Activated CD8-positive, alpha-beta memory T cell treated with anti-CD3 and anti-CD28 coated beads, Interleukin-2, amount 50 U/mL, for 24 hours (primary cell): ENCODE results near the gene GSN.

Experiments
- DNase-seq: peaks from one replicate; pipeline ENCODE4 v3.0.0-alpha.2; 2020; ENCODE audit errors: extremely low read depth

GSN gene

DNA sequence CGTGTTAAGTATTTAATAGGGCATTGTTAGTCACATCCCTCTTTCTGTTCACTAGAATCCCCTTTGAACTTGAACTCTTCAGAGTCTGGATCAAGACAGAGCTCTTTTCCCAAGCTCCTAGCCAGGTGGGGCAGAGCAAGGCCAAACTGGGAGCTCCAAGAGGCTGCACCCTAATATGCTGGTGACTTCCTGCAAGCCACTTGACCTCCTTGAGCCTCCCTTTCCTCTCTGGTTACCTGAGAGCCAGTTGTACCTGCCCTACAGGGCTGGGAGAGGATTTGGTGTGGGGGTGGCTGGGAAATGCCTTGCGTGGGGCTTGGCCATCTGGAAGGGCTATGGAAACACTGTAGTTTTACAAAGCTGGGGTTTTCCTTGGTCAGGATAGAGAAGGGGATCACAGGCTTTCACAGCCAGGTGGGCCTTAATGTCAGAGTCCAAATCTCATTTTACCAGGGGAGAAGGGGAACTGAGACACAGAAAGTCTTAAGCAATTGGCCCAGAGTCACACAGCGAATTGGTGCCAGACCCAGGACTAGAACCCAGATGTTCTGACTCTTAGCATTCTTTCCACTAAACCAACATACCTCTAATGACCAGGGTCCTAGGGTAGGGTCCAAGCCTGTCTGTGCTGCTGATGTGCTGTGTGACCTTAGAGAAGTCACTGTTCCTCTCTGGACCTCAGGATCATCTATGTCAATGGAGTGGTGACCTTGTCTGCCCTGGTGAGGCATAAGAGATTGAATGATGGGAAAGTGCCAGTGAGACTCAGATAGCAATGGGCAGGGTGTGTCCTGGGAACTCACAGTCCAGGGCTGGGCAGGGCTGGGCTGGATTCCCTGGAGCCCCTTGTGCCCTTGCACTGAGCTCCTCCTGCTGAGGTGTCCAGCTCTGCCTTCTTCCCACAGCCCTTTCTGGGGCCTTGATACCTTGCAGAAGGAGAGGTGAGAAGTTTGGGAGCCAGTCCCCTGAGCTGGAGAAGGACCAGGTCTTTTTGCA, 35.8 kb downstream of the GSN start:
- DNase-seq: no peak

DNA sequence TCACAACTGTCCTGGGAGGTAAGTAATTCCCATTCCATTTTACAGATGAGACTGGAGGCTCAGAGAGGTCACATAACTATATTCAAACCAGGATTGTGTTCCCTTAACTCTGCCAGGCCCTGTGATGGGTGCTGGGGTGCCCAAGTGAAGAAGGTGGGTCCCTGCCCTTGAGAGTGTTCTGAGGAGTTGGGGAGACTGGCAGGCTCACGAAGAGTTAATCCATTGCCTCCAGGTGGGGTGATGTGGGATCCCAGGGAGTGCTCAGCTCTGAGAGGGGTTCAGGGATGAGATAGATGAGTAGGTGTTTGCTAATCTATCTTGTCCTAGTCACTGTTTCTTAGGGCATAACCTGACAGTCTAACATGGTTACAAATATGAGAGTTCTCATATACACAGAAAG, 36.7 kb downstream of the GSN start:
- no peak for DNase-seq

DNA sequence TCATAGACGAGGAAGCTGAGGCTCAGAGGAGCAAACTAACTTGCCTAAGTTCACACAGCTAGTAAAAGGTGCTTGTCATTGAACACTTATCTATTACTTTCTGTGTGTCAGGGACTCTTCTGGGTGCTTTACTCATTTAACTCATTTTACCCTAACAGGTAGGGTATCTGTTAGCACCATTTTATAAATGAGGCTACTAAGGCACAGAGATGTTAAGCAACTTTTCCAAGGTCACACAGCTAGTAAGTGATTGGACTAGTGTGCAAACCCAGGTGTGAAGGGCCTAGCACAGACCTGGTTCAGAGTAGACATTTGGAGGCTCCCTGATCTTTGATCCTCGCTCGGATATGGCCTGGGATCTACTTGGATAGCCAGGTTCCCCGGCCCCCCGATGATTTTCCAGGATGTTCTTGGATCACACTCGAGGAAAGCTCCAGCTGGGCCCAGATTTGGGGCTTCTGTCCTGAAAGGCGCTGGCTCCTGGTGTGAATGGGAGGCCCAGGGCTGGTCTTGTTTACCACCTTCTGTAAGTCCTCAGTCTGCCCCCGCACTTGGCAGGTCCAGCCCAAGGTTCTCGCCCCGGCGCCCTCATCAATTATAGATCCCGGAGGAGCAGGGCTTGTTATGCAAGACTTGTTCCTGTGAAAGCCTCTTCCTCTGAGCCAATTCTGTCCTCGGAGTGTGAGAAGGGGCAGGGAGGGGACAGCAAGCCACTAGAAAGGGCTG, 37.5 kb downstream of the GSN start:
- no peak for DNase-seq

DNA sequence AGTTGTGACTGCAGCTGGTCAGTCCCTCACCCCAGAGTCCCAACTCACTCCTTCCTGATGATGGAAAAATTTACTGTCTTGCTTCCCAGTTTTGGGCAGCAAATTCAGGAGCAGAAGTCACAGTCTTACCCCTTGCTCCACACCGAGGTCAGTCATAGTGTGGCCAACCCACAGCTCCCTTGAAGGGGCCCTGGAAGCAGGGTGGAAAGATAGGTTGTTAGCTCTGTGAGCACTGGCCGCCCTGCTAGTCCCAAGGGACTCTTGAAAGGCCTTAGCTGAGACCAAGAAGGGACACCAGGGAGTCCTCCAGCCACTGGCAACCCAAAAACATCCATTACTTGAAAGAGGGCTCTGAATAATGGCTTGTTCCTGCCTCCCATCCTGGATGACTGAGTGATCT, 40.0 kb downstream of the GSN start:
- DNase-seq: no peak

DNA sequence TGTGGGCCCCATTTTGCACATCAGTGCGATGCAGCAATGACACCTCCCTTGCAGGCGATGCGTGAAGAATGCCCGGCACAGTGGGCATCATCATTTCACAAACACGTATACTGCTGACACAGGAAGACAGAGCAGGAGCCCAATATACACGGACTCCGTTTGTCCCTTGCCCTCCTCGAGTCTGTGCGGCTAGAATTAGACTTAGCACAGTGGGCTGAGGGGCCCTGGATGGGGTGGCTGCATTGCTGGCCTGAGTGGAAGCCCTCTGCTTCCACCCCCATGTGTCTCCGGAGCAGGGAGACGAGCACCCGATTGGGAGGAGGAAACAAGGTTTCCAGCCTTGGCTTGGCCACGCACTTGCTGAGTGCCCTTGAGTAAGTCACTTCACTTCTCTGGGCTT, 40.8 kb downstream of the GSN start:
- DNase-seq: no peak

DNA sequence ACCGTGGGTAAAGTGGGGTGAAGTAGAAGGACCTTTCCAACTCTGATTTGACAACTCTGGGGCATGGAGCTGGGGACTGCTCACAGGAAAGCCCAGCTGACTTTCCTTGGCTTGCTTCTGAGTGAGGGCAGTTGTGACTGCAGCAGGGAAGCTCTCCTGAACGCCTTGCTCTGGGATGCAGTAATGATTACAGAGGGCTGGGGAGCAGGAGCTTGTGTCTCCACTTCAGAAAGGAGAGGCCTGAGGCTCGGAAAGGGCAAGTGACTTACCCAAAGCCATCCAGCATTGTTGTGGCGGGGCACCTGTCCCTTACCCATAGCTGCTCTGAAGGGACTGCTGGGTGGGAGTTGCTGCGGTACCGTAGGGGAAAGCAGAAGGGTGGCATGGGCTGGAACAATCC, 41.2 kb downstream of the GSN start:
- no peak for DNase-seq

DNA sequence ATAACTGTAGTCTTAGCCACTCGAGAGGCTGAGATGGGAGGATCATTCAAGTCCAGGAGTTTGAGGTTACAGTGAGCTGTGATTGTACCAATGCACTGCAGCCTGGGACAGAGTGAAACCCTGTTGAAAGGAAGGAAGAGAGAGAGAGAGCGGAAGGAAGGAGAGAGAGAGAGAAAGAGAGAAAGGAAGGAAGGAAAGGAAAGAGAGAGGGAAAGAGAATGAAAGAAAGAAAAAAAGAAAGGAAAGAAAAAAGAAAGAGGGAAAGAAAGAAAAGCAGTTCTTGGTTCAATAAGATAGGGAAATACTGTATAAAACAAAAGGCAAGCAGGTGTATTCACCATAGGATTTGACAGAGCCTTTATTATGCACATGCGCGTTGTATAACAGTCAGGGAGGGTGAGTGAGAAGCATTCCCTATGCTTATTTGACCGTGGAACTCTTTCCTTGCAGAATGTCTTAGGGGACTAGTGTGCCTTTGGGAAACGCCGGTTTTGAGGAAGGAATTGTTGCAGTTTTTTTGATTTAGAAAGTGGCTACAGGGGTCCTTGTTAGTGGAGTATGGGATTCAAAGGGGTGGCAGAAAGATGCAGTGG, 42.0 kb downstream of the GSN start:
- no peak for DNase-seq

DNA sequence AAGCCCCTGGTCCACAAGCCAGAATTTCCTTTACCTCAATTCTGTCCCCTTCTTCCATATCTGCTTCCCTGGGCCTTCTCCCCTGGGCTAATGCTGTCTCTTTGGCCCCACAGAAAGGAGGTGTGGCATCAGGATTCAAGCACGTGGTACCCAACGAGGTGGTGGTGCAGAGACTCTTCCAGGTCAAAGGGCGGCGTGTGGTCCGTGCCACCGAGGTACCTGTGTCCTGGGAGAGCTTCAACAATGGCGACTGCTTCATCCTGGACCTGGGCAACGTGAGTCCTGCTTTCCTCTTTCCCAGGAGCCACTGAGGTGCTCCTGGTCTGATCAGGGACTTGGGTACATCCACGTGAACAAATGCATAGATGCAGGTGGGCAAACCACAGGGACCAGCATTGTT, 42.6 kb downstream of the GSN start:
- no peak for DNase-seq

DNA sequence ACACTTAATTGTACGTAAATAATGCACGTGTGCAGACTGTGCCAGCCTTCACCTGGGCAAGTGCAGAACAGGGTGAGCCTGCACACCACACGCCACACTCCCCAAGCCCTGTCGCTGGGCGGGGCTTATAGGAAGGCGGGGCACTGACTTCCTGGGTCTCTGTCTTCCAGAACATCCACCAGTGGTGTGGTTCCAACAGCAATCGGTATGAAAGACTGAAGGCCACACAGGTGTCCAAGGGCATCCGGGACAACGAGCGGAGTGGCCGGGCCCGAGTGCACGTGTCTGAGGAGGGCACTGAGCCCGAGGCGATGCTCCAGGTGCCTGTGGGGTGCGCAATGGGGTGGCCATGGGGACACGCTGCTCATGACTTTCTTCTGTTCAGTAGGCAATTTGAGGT, 44.2 kb downstream of the GSN start:
- DNase-seq: no peak

DNA sequence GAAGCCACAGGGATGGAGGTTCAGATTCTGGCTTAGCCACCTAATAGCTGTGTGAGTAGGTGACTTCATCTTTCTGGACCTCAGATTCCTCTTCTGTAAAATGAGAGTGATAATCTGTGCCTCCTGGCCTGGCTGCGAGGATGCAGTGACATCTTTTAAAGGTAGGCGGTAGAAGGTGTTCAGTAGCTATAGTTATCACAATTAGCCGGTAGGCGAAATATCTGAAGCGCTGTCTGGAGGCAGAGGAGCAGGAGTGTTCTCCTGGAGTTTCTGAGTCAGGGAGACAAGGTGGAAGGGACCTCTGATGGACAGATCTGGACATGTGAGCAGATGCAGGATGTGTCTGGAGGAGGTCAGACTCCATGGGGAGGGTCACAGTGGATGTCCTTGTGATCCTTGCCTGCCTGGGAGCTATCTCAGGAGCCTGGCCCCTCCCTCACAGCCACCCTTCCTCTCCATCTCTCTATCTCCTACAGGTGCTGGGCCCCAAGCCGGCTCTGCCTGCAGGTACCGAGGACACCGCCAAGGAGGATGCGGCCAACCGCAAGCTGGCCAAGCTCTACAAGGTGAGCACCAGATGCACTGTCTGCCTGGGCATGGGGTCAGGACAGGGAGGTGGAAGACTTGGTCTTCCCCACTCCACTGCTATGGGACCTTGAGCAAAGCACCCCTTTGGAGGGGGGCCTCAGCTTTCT, 45.6 kb downstream of the GSN start:
- no peak for DNase-seq

DNA sequence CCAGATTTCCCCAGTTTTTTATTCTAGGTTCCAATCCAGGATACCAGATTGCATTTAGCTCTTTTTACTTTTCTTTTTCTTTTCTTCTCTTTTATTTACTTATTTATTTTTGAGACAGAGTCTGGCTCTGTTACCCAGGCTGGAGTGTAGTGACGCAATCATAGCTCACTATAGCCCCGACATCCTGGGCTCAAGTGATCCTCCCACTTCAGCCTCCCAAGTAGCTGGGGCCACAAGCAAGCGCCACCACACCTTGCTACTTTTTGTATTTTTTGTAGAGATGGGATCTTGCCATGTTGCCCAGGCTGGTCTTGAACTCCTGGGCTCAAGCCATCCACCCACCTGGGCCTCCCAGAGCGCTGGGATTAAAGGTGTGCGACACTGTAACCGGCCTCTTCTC, 48.4 kb downstream of the GSN start:
- DNase-seq: no peak

DNA sequence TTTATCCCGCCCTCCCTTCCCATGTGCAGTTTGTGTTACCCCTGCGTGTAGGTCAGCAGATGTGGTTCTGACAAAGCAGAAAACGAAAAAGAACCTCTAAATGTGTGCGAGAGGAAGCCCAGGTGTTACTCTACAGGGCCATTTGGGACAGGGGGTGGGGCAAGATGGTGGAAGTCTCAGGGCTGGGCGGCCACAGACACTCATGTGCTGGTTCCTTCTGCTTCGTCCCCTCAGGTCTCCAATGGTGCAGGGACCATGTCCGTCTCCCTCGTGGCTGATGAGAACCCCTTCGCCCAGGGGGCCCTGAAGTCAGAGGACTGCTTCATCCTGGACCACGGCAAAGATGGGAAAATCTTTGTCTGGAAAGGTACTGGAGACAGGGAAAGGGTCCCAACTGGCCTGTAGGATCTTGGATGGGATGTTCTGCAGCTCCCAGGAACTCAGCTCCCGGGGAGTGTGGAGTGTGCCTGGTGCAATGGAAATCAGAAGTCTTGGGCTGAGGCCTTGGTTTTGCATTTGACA, 49.0 kb downstream of the GSN start:
- DNase-seq: no peak

DNA sequence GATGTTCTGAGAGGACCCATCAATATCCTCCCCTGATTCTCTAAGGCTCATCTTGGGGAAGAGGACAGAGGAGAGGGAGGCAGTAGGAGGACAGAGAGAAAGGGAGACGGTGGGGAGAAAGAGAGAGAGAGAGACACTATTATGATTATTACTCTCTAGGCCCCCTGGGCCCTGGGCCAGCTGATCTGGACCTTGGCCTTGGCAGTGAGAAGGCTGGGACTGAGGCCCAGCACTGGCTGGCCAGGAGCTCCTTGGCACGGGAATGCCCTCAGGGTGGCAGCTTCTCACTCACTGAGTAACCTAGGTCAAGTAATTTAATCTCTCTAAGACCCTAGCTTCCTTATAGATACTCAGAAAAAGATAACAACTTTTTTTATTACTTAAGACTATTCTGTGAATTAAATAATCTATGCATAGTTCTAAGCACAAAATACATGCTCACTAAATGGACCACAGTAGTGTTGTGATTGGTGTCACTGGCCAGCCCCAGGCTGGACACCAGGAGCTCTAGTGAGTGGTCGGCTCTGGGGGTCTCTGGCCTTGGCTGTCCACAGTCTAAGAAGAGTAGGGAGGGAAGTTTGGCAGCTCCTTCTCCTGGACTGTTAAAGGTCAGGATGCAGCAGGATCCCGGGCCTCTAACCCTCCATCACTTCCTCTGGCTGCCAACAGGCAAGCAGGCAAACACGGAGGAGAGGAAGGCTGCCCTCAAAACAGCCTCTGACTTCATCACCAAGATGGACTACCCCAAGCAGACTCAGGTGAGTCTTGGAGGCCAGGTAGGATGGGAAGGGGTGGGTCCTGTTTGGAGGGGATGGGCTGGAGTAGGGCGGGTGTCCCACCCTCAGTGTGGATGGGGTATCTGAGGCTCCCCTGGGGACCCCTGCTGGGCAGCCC, 50.0 kb downstream of the GSN start:
- no peak for DNase-seq

DNA sequence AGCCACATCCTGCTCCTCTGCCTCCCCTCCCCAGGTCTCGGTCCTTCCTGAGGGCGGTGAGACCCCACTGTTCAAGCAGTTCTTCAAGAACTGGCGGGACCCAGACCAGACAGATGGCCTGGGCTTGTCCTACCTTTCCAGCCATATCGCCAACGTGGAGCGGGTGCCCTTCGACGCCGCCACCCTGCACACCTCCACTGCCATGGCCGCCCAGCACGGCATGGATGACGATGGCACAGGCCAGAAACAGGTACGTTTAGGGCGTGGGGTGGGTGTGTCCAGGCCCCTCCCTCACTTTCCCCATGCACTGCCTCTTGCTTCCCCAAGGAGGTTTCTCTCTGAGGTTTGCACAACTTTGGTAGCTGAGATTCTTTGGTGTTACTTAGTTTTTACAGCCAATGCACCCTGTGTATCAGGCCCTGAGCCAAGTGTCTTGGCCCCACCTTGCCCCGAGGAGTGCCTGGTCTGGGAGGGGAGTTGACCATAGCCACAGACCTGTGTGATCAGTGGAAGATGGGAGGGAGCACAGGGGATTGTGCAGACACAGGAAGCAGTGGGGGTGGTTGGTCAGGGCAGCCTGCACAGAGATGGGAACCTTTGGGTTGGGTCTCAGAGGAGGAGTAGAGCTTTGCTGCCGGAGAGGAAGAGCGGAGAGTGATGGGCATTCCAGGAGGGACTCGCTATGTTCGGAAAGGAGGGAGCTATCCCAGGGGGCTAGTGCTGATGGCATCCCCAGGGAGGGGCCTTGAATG, 50.8 kb downstream of the GSN start:
- DNase-seq: no peak

DNA sequence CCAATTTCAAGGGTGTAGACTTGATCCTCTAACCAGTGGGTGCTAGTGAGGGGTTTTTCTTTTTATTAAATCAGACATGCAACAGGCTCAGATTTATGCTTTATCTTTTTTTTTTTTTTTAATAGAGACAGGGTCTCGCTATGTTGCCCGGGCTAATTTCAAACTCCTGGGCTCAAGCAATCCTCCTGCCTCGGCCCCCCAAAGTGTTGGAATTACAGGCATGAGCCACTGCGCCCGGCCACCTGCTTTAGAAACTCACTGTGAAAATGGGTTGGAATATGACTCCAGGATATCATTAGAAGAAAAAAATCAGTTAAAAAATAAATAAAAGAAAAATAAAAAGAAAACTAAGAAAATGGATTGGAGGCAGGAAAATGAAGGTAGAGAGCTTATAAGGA, 51.4 kb downstream of the GSN start:
- no peak for DNase-seq

DNA sequence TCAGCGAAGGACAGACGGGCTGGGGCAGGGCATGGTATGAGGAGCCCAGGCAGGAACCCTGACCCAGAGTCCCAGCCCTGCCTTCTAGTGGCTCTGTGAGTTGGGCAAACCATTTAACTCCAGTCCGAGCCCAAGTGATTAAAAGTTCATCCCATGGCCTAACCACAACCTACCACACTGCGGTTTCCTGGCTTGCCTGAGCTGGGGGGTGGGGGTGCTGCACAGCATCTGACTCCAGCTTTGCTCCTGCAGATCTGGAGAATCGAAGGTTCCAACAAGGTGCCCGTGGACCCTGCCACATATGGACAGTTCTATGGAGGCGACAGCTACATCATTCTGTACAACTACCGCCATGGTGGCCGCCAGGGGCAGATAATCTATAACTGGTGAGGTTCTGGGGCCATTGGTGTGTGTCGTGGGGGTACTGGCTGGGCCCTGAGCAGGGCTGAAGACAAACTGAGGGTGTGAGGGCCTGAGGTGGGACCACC, 53.1 kb downstream of the GSN start:
- DNase-seq: no peak

DNA sequence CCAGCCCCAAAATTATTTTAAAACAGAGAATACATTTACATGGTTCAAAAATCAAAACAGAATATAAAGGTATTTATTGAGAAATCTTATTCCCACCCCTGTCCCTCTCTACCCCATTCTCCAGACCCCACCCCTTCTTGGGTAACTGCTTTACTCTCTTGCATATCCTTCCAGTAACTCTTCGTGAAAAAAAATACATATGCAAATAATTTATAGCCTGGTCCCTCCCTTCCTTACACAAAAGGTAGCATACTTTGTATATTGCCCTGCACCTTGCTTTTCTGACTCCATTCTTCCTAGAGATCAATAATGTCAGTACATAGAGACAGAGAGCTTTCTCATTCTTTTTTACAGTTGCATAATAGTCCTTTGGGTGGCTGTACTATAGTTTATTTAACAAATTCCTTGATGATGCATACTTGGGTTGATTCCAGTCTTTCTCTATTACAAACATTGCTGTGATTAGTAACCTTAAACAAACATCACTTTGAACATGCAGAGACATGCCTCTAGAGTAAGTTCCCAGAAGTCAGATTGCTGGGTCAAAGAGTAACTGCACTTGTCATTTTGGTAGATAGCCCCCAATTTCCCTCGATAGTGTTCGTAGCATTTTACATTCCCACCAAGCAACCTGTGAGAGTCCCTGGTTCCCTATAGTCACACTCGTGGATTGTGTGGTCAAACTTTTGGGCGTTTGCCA, 54.2 kb downstream of the GSN start:
- DNase-seq: no peak

DNA sequence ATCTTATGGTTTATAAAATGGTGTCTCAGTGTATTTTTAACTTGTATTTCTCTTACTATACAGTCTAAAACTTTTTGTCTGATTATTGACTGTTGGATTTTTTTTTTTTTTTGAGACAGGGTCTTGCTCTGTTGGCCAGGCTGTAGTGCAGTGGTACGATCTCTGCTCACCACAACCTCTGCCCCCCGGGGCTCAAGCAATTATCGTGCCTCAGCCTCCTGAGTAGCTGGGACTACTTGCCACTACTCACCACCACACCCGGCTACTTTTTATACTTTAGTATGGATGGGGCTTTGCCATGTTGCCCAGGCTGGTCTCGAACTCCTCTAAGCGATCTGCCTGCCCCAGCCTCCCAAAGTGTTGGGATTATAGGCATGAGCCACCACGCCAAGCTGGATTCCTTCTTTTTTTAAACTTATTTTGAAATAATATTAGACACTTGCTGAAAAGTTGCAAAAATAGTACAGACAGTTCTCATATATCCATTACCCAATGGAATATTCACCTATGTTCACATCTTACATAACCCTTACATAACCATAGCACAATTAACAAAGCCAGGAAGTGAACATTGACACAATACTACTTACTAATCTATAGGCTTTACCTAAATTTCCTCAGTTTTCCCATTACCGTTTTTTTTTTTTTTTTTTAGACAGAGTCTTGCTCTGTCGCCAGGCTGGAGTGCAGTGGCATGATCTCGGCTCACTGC, 54.9 kb downstream of the GSN start:
- DNase-seq: no peak
